ENCODE results near the gene LRRC36. TPM values are rescaled to one million over a fixed set of nuclear protein-coding genes. Genes with fewer than 3 reads are reported as not detected.

Gene LRRC36
- total and polyA plus RNA-seq, 9 of the 15 experiments (the other 6 are each of a cell fraction or from before 2014, with no cell fraction given) = 0.09 to 0.40 (median 0.17) TPM; not detected in 1

GRCh38 chr16:67393111-67393787, 66.6 kb downstream of the LRRC36 start, which contains the start of gene TPPP3 (continued):
- TF ChIP-seq CTCF (IDR thresholded peaks at IDR 0.05 in 2 of 3, conservative IDR thresholded peaks at IDR 0.05 in 1 of 3; ENCODE audit: insufficient read depth in 2 of 3, low read depth in 1 of 3, low read length in 3 of 3) (peak; percentile 57 to 84 (median 74)), ZFX (CRISPR knock-in tag; IDR thresholded peaks at IDR 0.05) (0 out of 2 replicates have a peak, but pooled peaks have one; percentile 15), ADNP (tag; IDR thresholded peaks at IDR 0.05) (no peak), HMG20B (CRISPR knock-in tag; IDR thresholded peaks at IDR 0.05) (no peak), RFX1 (IDR thresholded peaks at IDR 0.05) (peak; percentile 84), CTBP1 (IDR thresholded peaks at IDR 0.05; ENCODE audit: borderline replicate concordance) (peak; percentile 26; the same call in 1 of the 2 replicates), MEIS2 (IDR thresholded peaks at IDR 0.05; ENCODE audit: partially characterized antibody) (peak; percentile 65), CCNT2 (IDR thresholded peaks at IDR 0.05; ENCODE audit: borderline replicate concordance, extremely low read depth, insufficient read length, low read depth, low read length) (peak; percentile 53), FOXJ3 (CRISPR knock-in tag; IDR thresholded peaks at IDR 0.05) (peak; percentile 96), E2F6 (IDR thresholded peaks at IDR 0.05; ENCODE audit: borderline replicate concordance in 1 of 2, extremely low read depth in 1 of 2, insufficient read depth in 1 of 2, insufficient read length in 1 of 2, low read depth in 1 of 2, low read length in 1 of 2, poor library complexity in 1 of 2, severe bottlenecking in 1 of 2) (peak in 1 of 2 experiments; percentile 69), RB1 (IDR thresholded peaks at IDR 0.05; ENCODE audit: low read depth) (peak; percentile 67; the same call in 1 of the 2 replicates), LARP7 (IDR thresholded peaks at IDR 0.05) (no peak), MBD1 (CRISPR knock-in tag; IDR thresholded peaks at IDR 0.05) (no peak), FOXP1 (CRISPR knock-in tag; IDR thresholded peaks at IDR 0.05) (peak; percentile 45; the same call in 1 of the 2 replicates), MXI1 (IDR thresholded peaks at IDR 0.05; ENCODE audit: low read depth, low read length) (peak; percentile 54; the same call in 1 of the 2 replicates), CREM (IDR thresholded peaks at IDR 0.05; ENCODE audit: low read depth) (peak; percentile 26; the same call in 1 of the 2 replicates), NR4A1 (CRISPR knock-in tag; IDR thresholded peaks at IDR 0.05) (no peak), NR4A1 (tag; IDR thresholded peaks at IDR 0.05) (no peak), EGR1 (conservative IDR thresholded peaks at IDR 0.05) (peak; percentile 71)
- TF ChIP-seq, protein P1, sequence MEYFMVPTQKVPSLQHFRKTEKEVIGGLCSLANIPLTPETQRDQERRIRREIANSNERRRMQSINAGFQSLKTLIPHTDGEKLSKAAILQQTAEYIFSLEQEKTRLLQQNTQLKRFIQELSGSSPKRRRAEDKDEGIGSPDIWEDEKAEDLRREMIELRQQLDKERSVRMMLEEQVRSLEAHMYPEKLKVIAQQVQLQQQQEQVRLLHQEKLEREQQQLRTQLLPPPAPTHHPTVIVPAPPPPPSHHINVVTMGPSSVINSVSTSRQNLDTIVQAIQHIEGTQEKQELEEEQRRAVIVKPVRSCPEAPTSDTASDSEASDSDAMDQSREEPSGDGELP (CRISPR knock-in tag; IDR thresholded peaks at IDR 0.05; ENCODE audit: borderline replicate concordance) = peak; percentile 63; the same call in 1 of the 2 replicates
- TF ChIP-seq, protein P2, sequence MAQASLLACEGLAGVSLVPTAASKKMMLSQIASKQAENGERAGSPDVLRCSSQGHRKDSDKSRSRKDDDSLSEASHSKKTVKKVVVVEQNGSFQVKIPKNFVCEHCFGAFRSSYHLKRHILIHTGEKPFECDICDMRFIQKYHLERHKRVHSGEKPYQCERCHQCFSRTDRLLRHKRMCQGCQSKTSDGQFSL (CRISPR knock-in tag; IDR thresholded peaks at IDR 0.05) = no peak
- TF ChIP-seq, protein P2 (tag; IDR thresholded peaks at IDR 0.05) = no peak

Measured in K562 (cell line).